Chondrocyte (in vitro differentiated cells): Measurements from ENCODE around the gene FUT6. TPM values are rescaled to one million over a fixed set of nuclear protein-coding genes. Genes with fewer than 3 reads are reported as not detected.

Source experiments
- DNase-seq: peaks from one replicate; pipeline ENCODE4 v3.0.0; 2021; ENCODE audit warnings: mixed read lengths, low spot score
- H3K27ac Mint-ChIP-seq: one replicate; pipeline ENCODE4 v1.8.0; 2021; ENCODE audit warnings: mild to moderate bottlenecking, moderate library complexity, mixed read lengths; ENCODE audit not compliant: unreplicated experiment
- H3K27me3 Mint-ChIP-seq: 2 replicates; pipeline ENCODE4 v1.8.0; 2021; ENCODE audit warnings: low read depth, mixed read lengths
- H3K36me3 Mint-ChIP-seq: 2 replicates; pipeline ENCODE4 v1.8.0; 2021; ENCODE audit warnings: low read depth, mixed read lengths
- H3K4me1 Mint-ChIP-seq: 2 replicates; pipeline ENCODE4 v1.8.0; 2021; ENCODE audit warnings: low read depth, mild to moderate bottlenecking, mixed read lengths
- H3K4me3 Mint-ChIP-seq: one replicate; pipeline ENCODE4 v1.8.0; 2021; ENCODE audit warnings: mild to moderate bottlenecking, moderate library complexity, mixed read lengths; ENCODE audit not compliant: unreplicated experiment
- H3K9me3 Mint-ChIP-seq: 2 replicates; pipeline ENCODE4 v1.8.0; 2021; ENCODE audit warnings: low read depth, mixed read lengths
- CTCF ChIP-seq: fragments of 200-600 bp; sonication (generic); IDR thresholded peaks from 2 replicates; pipeline ENCODE4 v1.5.0; 2021; ENCODE audit warnings: antibody characterized with exemption, mild to moderate bottlenecking, moderate library complexity
- total RNA-seq: library from RNA; stranded (reverse); gene quantifications from 3 replicates; pipeline ENCODE4 v1.2.1, GENCODE V29; 2021

The FUT6 gene
- total RNA-seq, 1 donor from 2014 or later = not detected

- Mint-ChIP-seq H3K9me3 (no peaks in the 10 kb centered on the region), H3K4me3 (no peak overlapping the region), H3K27me3 (peaks cover 4% of the 10 kb centered on the region), H3K27ac (no peak overlapping the region), H3K36me3 (no peaks in the 10 kb centered on the region), H3K4me1 (no peaks in the 10 kb centered on the region)
- no peak for DNase-seq
- no peak for TF ChIP-seq CTCF
Measured at GRCh38 chr19:5838353-5839064, 993 bp downstream of the FUT6 start.

- no peaks in the 10 kb centered on the region for H3K9me3 Mint-ChIP-seq
- H3K4me1 Mint-ChIP-seq = no peaks in the 10 kb centered on the region
- TF ChIP-seq CTCF = no peak
- DNase-seq = no peak
- H3K4me3 Mint-ChIP-seq = no peak overlapping the region
- H3K27ac Mint-ChIP-seq = no peak overlapping the region
- peaks cover 2% of the 10 kb centered on the region for H3K27me3 Mint-ChIP-seq
- no peaks in the 10 kb centered on the region for H3K36me3 Mint-ChIP-seq
Measured at GRCh38 chr19:5837761-5838352, 1.6 kb downstream of the FUT6 start.

GRCh38 chr19:5832527-5833216 lies 6.8 kb downstream of the FUT6 start:
- Mint-ChIP-seq H3K27me3 (no peaks in the 10 kb centered on the region), H3K4me3 (no peak overlapping the region), H3K36me3 (no peaks in the 10 kb centered on the region), H3K9me3 (no peaks in the 10 kb centered on the region), H3K27ac (no peak overlapping the region), H3K4me1 (peaks cover 11% of the 10 kb centered on the region)
- no peak for DNase-seq
- no peak for TF ChIP-seq CTCF

GRCh38 chr19:5832061-5832460 lies 7.4 kb downstream of the FUT6 start:
- peak; percentile 91 for DNase-seq
- H3K4me1 Mint-ChIP-seq = peaks cover 14% of the 10 kb centered on the region
- no peak for TF ChIP-seq CTCF
- no peaks in the 10 kb centered on the region for H3K27me3 Mint-ChIP-seq
- no peaks in the 10 kb centered on the region for H3K36me3 Mint-ChIP-seq
- no peak overlapping the region for H3K27ac Mint-ChIP-seq
- no peaks in the 10 kb centered on the region for H3K9me3 Mint-ChIP-seq
- H3K4me3 Mint-ChIP-seq = no peak overlapping the region

- Mint-ChIP-seq H3K27me3 (no peaks in the 10 kb centered on the region), H3K4me1 (peaks cover 17% of the 10 kb centered on the region), H3K36me3 (no peaks in the 10 kb centered on the region), H3K4me3 (no peak overlapping the region), H3K9me3 (no peaks in the 10 kb centered on the region), H3K27ac (no peak overlapping the region)
- TF ChIP-seq CTCF = no peak
- DNase-seq = no peak
Measured at GRCh38 chr19:5831159-5831558, 8.3 kb downstream of the FUT6 start.
